Measurements from ENCODE around the gene APRT. TPM values are rescaled to one million over a fixed set of nuclear protein-coding genes. Genes with fewer than 3 reads are reported as not detected.
A peak's percentile ranks its signal among the peaks of the same experiment; 100 is the strongest.
"Not testable (repeated sequence)": the region's sequence is repeated elsewhere in the genome, so short reads cannot be mapped to it uniquely, and the experiment has no call there.

APRT gene
- total RNA-seq, 1 donor from 2014 or later = 198 TPM

DNA sequence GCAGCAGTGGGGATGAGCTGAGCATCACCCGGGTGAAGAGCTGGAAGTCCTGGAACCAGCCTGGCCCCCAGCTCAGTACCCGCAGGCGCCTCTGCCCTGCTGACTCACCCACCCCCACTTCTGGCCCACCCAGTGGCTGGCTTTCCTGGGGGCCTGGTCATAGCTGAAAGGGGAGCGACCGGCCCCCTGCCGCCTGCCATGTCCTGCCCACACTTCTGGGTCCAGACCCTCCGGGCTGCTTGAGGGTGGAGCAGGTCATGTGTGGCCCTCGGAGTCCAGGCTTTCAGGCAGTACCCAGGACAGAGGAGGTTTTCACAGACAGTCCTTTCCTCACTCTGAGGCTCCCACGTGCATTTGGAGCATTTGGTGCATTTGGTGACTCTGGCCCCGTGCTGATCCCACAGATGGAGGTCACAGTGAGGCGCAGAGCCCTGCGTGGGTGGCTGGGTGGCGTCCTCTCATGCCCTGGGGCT, 19.6 kb downstream of the APRT start:
- ChIA-PET POLR2A (interaction anchor here (0.9 to 1.4 kb wide), 2 partner anchors 9 to 55 kb away, joined by 3 read pairs; no protein-coding TSS in a partner anchor), CTCF (interaction anchor here (0.9 kb wide), 1 partner anchor 49 kb away, joined by 3 read pairs; no protein-coding TSS in a partner anchor)
- peaks cover 52% of the 10 kb centered on the region for H3K4me1 Mint-ChIP-seq
- ATAC-seq (ENCODE audit: low read depth) (no peak), DNase-seq (no peak)
- no peaks in the 10 kb centered on the region for H3K36me3 Mint-ChIP-seq (ENCODE audit: low read depth)
- intact Hi-C loops (cut with micrococcal nuclease) = no loop called here
- H3K27me3 Mint-ChIP-seq = no peaks in the 10 kb centered on the region
- H3K4me3 Mint-ChIP-seq = no peak overlapping the region
- TF ChIP-seq, protein P1, sequence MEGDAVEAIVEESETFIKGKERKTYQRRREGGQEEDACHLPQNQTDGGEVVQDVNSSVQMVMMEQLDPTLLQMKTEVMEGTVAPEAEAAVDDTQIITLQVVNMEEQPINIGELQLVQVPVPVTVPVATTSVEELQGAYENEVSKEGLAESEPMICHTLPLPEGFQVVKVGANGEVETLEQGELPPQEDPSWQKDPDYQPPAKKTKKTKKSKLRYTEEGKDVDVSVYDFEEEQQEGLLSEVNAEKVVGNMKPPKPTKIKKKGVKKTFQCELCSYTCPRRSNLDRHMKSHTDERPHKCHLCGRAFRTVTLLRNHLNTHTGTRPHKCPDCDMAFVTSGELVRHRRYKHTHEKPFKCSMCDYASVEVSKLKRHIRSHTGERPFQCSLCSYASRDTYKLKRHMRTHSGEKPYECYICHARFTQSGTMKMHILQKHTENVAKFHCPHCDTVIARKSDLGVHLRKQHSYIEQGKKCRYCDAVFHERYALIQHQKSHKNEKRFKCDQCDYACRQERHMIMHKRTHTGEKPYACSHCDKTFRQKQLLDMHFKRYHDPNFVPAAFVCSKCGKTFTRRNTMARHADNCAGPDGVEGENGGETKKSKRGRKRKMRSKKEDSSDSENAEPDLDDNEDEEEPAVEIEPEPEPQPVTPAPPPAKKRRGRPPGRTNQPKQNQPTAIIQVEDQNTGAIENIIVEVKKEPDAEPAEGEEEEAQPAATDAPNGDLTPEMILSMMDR (IDR thresholded peaks at IDR 0.05) = no peak
- H3K27ac Mint-ChIP-seq = no peak overlapping the region
- H3K9me3 Mint-ChIP-seq = no peaks in the 10 kb centered on the region

GRCh38 chr16:88790312-88791211, 21.2 kb downstream of the APRT start:
- Mint-ChIP-seq H3K27ac (peak overlapping the region; percentile 79), H3K9me3 (no peaks in the 10 kb centered on the region), H3K36me3 (ENCODE audit: low read depth) (no peaks in the 10 kb centered on the region), H3K4me3 (peak overlapping the region; percentile 55), H3K4me1 (peaks cover 52% of the 10 kb centered on the region), H3K27me3 (no peaks in the 10 kb centered on the region)
- DNase-seq (peak; percentile 34), ATAC-seq (ENCODE audit: low read depth) (peak; percentile 71)
- CTCF ChIA-PET = no interaction called here
- POLR2A ChIA-PET = no interaction called here
- TF ChIP-seq, protein P1 (IDR thresholded peaks at IDR 0.05) = no peak
- intact Hi-C loops (cut with micrococcal nuclease) = loop anchor here (1.0 kb wide), 1 partner anchor 12 kb away; no protein-coding TSS in a partner anchor

GRCh38 chr16:88789594-88789993, 22.1 kb downstream of the APRT start:
- no peak for ATAC-seq (ENCODE audit: low read depth)
- no peaks in the 10 kb centered on the region for H3K9me3 Mint-ChIP-seq
- no peaks in the 10 kb centered on the region for H3K36me3 Mint-ChIP-seq (ENCODE audit: low read depth)
- POLR2A ChIA-PET = no interaction called here
- H3K4me1 Mint-ChIP-seq = peaks cover 44% of the 10 kb centered on the region
- H3K27ac Mint-ChIP-seq = peak overlapping the region; percentile 21
- intact Hi-C loops (cut with micrococcal nuclease) = loop anchor here (10.0 kb wide), 1 partner anchor 155 kb away; the partner anchor contains the start of gene IL17C
- TF ChIP-seq, protein P1 (IDR thresholded peaks at IDR 0.05) = no peak
- no peaks in the 10 kb centered on the region for H3K27me3 Mint-ChIP-seq
- CTCF ChIA-PET = no interaction called here
- no peak for DNase-seq
- H3K4me3 Mint-ChIP-seq = no peak overlapping the region

DNA sequence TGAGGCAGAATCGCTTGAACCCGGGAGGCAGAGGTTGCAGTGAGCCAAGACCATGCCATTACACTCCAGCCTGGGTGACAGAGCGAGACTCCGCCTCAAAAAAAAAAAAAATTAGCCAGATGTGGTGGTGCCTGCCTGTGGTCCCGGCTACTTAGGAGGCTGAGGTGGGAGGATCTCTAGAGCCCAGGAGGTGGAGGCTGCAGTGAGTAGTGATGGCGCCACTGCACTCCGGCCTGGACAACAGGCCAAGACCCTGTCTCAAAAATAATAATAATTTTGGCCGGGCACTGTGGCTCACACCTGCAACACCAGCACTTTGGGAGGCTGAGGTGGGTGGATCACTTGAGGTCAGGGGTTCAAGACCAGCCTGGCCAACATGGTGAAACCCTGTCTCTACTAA, 23.0 kb downstream of the APRT start:
- peaks cover 42% of the 10 kb centered on the region for H3K4me1 Mint-ChIP-seq
- DNase-seq; H3K27ac Mint-ChIP-seq; H3K36me3 Mint-ChIP-seq (ENCODE audit: low read depth); ATAC-seq (ENCODE audit: low read depth); H3K9me3 Mint-ChIP-seq; H3K4me3 Mint-ChIP-seq; POLR2A ChIA-PET; H3K27me3 Mint-ChIP-seq: not testable (repeated sequence)
- intact Hi-C loops (cut with micrococcal nuclease) = loop anchor here (10.0 kb wide), 1 partner anchor 154 kb away; the partner anchor contains the start of gene IL17C
- CTCF ChIA-PET = interaction anchor here (5.9 kb wide), 1 partner anchor 52 kb away, joined by 56 read pairs; no protein-coding TSS in a partner anchor

DNA sequence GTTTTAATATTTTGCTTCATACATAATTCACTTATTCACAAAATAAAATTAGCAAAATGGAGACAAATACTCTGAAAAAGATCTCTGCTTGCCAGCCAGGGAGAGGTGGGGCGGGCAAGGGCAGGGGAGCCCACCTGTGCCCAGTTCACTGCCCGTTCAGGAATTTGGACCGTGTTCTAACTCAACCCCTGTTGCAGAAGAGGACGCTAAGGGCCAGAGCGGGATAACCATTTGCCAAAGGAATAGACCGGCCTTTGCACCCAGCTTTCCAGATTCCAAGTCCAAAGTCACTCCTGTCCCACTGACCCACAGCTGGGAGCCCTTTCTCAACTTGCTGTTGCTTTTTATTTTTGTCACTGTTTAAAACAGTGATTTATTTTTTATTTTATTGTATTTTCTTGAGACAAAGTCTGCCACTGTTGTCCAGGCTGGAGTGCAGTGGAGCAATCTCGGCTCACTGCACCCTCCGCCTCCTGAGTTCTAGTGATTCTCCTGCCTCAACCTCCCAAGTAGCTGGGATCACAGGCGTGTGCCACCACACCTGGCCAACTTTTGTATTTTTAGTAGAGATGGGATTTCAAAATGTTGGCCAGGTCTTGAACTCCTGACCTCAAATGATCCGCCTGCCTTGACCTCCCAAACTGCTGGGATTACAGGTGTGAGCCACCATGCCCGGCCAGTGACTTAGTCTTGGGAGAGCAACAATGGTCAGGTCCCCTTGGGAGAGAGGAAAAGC, 24.0 kb downstream of the APRT start:
- ATAC-seq (ENCODE audit: low read depth) = no peak
- H3K36me3 Mint-ChIP-seq (ENCODE audit: low read depth) = no peaks in the 10 kb centered on the region
- H3K9me3 Mint-ChIP-seq = no peaks in the 10 kb centered on the region
- ChIA-PET CTCF (interaction anchor here (0.7 to 5.9 kb wide), 6 partner anchors 11 to 51 kb away, joined by 3 to 56 read pairs (median 4); partner anchors contain the start of gene APRT), POLR2A (interaction anchor here (0.7 to 1.2 kb wide), 4 partner anchors 8 to 50 kb away, joined by 3 read pairs; no protein-coding TSS in a partner anchor)
- TF ChIP-seq, protein P1 (IDR thresholded peaks at IDR 0.05) = no peak
- DNase-seq = no peak
- intact Hi-C loops (cut with micrococcal nuclease) = loop anchor here (10.0 kb wide), 1 partner anchor 153 kb away; the partner anchor contains the start of gene IL17C
- H3K4me3 Mint-ChIP-seq = no peak overlapping the region
- peak overlapping the region; percentile 59 for H3K27ac Mint-ChIP-seq
- peaks cover 42% of the 10 kb centered on the region for H3K4me1 Mint-ChIP-seq
- H3K27me3 Mint-ChIP-seq = no peaks in the 10 kb centered on the region

All from activated B cell treated with CpG ODN at 0.5 μM for 24 hours (primary cell).